Measurements from ENCODE around the gene EXD2.
A peak's percentile ranks its signal among the peaks of the same experiment; 100 is the strongest.

EXD2 gene

DNA sequence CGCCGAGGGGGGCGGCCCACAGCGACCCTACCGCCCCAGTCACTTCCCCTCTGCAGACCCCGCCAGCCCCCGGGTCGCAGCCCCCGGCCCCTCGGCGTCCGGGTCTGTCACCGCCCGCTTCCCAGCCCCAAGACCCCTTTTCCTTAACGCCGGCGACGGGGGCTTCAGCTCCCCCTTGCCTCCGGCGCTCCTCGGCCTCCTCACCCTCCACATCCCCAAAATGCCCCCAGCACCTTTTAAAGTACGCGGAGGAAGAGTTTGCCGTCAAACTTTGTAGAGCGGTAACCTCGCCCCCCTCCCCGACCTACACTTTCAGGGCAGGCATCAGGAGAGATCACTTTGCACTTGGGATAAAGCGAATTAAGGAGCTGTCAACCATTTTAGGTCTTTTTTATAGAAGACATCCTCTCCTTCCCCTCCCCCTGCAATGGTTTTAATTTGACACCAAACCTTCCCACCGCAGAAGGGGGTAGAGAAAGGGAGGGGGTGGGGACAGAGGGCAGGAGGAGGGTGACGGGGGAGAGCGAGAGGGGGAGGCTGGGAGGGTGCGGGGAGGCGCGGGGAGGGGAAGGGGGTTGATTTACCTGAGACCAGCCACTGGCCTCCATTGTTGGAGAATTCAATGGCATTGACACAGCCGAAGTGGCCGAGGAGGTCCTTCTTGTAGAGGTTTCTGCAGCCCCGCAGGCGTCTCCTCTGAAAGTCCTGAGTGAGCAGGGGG lies 39.0 kb upstream of the EXD2 start:
- peak; percentile 70 for DNase-seq (ENCODE audit: low read depth)
- TF ChIP-seq, protein P1, sequence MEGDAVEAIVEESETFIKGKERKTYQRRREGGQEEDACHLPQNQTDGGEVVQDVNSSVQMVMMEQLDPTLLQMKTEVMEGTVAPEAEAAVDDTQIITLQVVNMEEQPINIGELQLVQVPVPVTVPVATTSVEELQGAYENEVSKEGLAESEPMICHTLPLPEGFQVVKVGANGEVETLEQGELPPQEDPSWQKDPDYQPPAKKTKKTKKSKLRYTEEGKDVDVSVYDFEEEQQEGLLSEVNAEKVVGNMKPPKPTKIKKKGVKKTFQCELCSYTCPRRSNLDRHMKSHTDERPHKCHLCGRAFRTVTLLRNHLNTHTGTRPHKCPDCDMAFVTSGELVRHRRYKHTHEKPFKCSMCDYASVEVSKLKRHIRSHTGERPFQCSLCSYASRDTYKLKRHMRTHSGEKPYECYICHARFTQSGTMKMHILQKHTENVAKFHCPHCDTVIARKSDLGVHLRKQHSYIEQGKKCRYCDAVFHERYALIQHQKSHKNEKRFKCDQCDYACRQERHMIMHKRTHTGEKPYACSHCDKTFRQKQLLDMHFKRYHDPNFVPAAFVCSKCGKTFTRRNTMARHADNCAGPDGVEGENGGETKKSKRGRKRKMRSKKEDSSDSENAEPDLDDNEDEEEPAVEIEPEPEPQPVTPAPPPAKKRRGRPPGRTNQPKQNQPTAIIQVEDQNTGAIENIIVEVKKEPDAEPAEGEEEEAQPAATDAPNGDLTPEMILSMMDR (IDR thresholded peaks at IDR 0.05; ENCODE audit: low read depth, low read length): no peak
- TF ChIP-seq MYC (IDR thresholded peaks at IDR 0.05; ENCODE audit: low read depth, low read length) (no peak), POLR2A (IDR thresholded peaks at IDR 0.05; ENCODE audit: extremely low read depth, insufficient read length) (no peak)
- TF ChIP-seq, protein P2, sequence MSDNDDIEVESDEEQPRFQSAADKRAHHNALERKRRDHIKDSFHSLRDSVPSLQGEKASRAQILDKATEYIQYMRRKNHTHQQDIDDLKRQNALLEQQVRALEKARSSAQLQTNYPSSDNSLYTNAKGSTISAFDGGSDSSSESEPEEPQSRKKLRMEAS (IDR thresholded peaks at IDR 0.05; ENCODE audit: low read depth, low read length): no peak
- H3K4me3 ChIP-seq (ENCODE audit: low read depth, low read length): peak overlapping the region; percentile 80

DNA sequence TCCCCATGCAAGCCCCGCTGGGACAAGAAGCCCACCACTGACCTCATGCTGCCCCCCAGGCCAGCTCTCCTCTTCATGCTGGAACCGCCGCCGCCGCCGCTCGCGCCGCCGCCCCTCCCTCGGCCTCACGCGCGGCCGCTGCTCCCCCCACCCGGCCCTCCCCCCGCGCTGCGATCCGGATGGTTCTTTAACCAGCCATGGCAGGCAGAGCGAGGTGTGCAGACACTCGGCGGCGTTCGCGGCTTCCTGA lies 38.5 kb upstream of the EXD2 start, which contains the start of gene DCAF5:
TSS of gene DCAF5 (minus strand) at position 218 of the 250 bp plus-strand sequence. CDS start at position 77, 141 bp downstream.
- H3K4me3 ChIP-seq (ENCODE audit: low read depth, low read length): peak within 1 kb of the TSS; percentile 80
- no peak for DNase-seq (ENCODE audit: low read depth)
- TF ChIP-seq, protein P1 (IDR thresholded peaks at IDR 0.05; ENCODE audit: low read depth, low read length): no peak
- TF ChIP-seq, protein P2 (IDR thresholded peaks at IDR 0.05; ENCODE audit: low read depth, low read length): peak; percentile 68
- peak; percentile 79; the same call in 1 of the 2 replicates for TF ChIP-seq MYC (IDR thresholded peaks at IDR 0.05; ENCODE audit: low read depth, low read length)

GRCh38 chr14:69153152-69153872 lies 38.0 kb upstream of the EXD2 start:
- H3K4me3 ChIP-seq (ENCODE audit: low read depth, low read length): peak overlapping the region; percentile 80
- TF ChIP-seq, protein P1 (IDR thresholded peaks at IDR 0.05; ENCODE audit: low read depth, low read length): no peak
- peak; percentile 45 for TF ChIP-seq POLR2A (IDR thresholded peaks at IDR 0.05; ENCODE audit: extremely low read depth, insufficient read length)
- TF ChIP-seq, protein P2 (IDR thresholded peaks at IDR 0.05; ENCODE audit: low read depth, low read length): peak; percentile 31; the same call in 1 of the 2 replicates
- peak; percentile 21; the same call in 1 of the 2 replicates for TF ChIP-seq MYC (IDR thresholded peaks at IDR 0.05; ENCODE audit: low read depth, low read length)
- peak; percentile 96 for DNase-seq (ENCODE audit: low read depth)

DNA sequence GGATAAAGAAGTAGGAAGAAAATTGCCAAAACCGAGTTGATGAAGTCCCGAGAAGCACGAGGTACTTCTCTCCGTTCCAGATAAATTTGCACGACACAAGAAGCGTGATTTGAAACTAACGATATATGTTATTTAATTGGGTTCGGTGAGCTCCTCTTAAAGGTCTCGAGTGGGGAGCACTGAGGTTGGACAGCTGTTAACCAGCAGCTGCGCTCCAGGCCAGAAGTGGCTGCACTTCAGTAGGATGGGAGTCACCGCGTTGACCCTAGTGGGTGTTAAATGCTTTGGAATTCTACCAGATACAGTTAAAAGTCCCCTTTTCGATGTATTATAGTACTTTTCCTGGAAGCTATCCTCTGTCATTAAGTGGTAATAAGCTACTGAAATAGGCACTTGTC lies 37.4 kb upstream of the EXD2 start:
- peak overlapping the region; percentile 64 for H3K4me3 ChIP-seq (ENCODE audit: low read depth, low read length)
- DNase-seq (ENCODE audit: low read depth): peak; percentile 21
- TF ChIP-seq POLR2A (IDR thresholded peaks at IDR 0.05; ENCODE audit: extremely low read depth, insufficient read length): no peak
- TF ChIP-seq, protein P1 (IDR thresholded peaks at IDR 0.05; ENCODE audit: low read depth, low read length): no peak
- TF ChIP-seq MYC (IDR thresholded peaks at IDR 0.05; ENCODE audit: low read depth, low read length): no peak
- TF ChIP-seq, protein P2 (IDR thresholded peaks at IDR 0.05; ENCODE audit: low read depth, low read length): no peak

DNA sequence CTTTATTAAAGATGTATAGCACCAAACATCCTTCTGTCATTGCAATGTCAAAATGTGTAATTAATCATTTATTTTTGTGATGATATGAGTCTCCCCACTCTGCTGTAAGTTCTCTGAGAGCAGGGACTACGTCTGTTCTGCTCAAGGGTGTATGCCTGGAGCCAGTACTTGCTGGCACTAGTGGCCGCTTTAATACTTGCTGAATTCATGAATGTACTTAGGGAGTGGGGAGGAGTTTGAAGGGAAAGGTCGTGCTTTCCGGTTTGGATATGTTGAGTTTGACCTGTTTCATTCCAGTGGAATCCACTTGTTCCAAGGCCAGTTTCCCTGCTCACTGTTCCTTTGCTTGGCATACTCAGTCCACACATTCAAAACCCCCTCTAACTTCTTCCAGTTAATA lies 36.5 kb upstream of the EXD2 start:
- TF ChIP-seq, protein P1 (IDR thresholded peaks at IDR 0.05; ENCODE audit: low read depth, low read length): no peak
- TF ChIP-seq MYC (IDR thresholded peaks at IDR 0.05; ENCODE audit: low read depth, low read length) (no peak), POLR2A (IDR thresholded peaks at IDR 0.05; ENCODE audit: extremely low read depth, insufficient read length) (no peak)
- TF ChIP-seq, protein P2 (IDR thresholded peaks at IDR 0.05; ENCODE audit: low read depth, low read length): no peak

More for the DNA sequence above, 36.5 kb upstream of the EXD2 start:
- no peak overlapping the region for H3K4me3 ChIP-seq (ENCODE audit: low read depth, low read length)
- DNase-seq (ENCODE audit: low read depth): peak; percentile 11
